Stimulated activated CD4-positive, alpha-beta T cell treated with anti-CD3 and anti-CD28 coated beads, Interleukin-15, amount 100 ng/mL, for 48 hours (primary cell): ENCODE measurements around the gene UBAC2.

Source experiments
- DNase-seq, 2 donors: peaks; one replicate each; pipeline ENCODE4 v3.0.0-alpha.2; 2020; ENCODE audit warnings: low read depth in 2 of 2

Gene UBAC2

GRCh38 chr13:99339230-99339721 is 138.6 kb downstream of the UBAC2 start:
- no peak for DNase-seq

GRCh38 chr13:99339736-99340397 is 139.2 kb downstream of the UBAC2 start:
- DNase-seq, result no peak

- DNase-seq, result no peak
These were observed 140.0 kb downstream of the UBAC2 start for GRCh38 chr13:99340638-99341037.

GRCh38 chr13:99341969-99342722 is 141.5 kb downstream of the UBAC2 start:
- no peak for DNase-seq

- DNase-seq, result no peak
These were observed 142.2 kb downstream of the UBAC2 start for GRCh38 chr13:99342723-99343315.

GRCh38 chr13:99344610-99345208 is 144.1 kb downstream of the UBAC2 start:
- DNase-seq, result no peak

GRCh38 chr13:99345345-99345744 is 144.7 kb downstream of the UBAC2 start:
- no peak for DNase-seq

- DNase-seq, result no peak
These were observed 145.8 kb downstream of the UBAC2 start for GRCh38 chr13:99346335-99347042.

- no peak for DNase-seq
These were observed 146.8 kb downstream of the UBAC2 start for GRCh38 chr13:99347335-99347878.

GRCh38 chr13:99347911-99348451 is 147.3 kb downstream of the UBAC2 start:
- DNase-seq, result no peak

- no peak for DNase-seq
These were observed 149.5 kb downstream of the UBAC2 start for GRCh38 chr13:99350191-99350590.

- DNase-seq, result no peak
These were observed 151.1 kb downstream of the UBAC2 start for GRCh38 chr13:99351772-99352171.

GRCh38 chr13:99352351-99353245 is 151.9 kb downstream of the UBAC2 start:
- DNase-seq, result peak in 1 of 2 donors; percentile 39

GRCh38 chr13:99353246-99353600 is 152.6 kb downstream of the UBAC2 start:
- no peak for DNase-seq

GRCh38 chr13:99353836-99354235 is 153.2 kb downstream of the UBAC2 start:
- no peak for DNase-seq

- no peak for DNase-seq
These were observed 153.8 kb downstream of the UBAC2 start for GRCh38 chr13:99354371-99354951.

- DNase-seq, result no peak
These were observed 154.8 kb downstream of the UBAC2 start for GRCh38 chr13:99355267-99356011.

GRCh38 chr13:99356012-99356261 is 155.3 kb downstream of the UBAC2 start:
- no peak for DNase-seq
